Measurements from ENCODE around the gene CDKN2B.

DNA sequence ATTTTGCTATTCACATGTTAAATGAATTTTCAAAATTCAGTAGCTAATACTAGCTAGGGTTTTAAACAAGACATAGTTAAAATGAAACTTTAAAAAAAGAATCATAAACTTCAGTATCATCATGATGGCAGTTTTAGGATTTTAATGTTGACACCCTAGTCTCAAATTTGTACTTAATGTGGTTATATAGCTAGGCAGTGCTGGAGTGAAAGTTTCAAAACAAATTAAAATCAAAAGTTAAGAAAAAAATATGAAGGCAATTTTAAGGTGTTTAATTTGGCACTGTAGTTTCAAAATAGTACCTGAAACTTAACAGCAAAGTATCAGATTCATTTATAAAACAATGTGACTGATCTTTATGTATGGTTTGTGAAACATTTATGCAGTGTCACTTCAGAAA, 19.3 kb upstream of the CDKN2B start:
- TF ChIP-seq ZNF132 (tag by site-specific recombination; IDR thresholded peaks at IDR 0.05; ENCODE audit: borderline replicate concordance) (no peak), ZNF266 (tag by site-specific recombination; IDR thresholded peaks at IDR 0.05; ENCODE audit: low read depth) (no peak), ZNF23 (tag by site-specific recombination; IDR thresholded peaks at IDR 0.05; ENCODE audit: borderline replicate concordance) (no peak), ZNF292 (tag by site-specific recombination; IDR thresholded peaks at IDR 0.05; ENCODE audit: borderline replicate concordance, low read depth) (no peak), ZNF140 (tag by site-specific recombination; IDR thresholded peaks at IDR 0.05) (no peak), ZNF24 (tag by site-specific recombination; IDR thresholded peaks at IDR 0.05) (no peak), ZNF561 (tag by site-specific recombination; IDR thresholded peaks at IDR 0.05; ENCODE audit: borderline replicate concordance) (no peak)
- TF ChIP-seq, protein P1, sequence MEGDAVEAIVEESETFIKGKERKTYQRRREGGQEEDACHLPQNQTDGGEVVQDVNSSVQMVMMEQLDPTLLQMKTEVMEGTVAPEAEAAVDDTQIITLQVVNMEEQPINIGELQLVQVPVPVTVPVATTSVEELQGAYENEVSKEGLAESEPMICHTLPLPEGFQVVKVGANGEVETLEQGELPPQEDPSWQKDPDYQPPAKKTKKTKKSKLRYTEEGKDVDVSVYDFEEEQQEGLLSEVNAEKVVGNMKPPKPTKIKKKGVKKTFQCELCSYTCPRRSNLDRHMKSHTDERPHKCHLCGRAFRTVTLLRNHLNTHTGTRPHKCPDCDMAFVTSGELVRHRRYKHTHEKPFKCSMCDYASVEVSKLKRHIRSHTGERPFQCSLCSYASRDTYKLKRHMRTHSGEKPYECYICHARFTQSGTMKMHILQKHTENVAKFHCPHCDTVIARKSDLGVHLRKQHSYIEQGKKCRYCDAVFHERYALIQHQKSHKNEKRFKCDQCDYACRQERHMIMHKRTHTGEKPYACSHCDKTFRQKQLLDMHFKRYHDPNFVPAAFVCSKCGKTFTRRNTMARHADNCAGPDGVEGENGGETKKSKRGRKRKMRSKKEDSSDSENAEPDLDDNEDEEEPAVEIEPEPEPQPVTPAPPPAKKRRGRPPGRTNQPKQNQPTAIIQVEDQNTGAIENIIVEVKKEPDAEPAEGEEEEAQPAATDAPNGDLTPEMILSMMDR (tag by site-specific recombination; IDR thresholded peaks at IDR 0.05), result no peak
- TF ChIP-seq, protein P2, sequence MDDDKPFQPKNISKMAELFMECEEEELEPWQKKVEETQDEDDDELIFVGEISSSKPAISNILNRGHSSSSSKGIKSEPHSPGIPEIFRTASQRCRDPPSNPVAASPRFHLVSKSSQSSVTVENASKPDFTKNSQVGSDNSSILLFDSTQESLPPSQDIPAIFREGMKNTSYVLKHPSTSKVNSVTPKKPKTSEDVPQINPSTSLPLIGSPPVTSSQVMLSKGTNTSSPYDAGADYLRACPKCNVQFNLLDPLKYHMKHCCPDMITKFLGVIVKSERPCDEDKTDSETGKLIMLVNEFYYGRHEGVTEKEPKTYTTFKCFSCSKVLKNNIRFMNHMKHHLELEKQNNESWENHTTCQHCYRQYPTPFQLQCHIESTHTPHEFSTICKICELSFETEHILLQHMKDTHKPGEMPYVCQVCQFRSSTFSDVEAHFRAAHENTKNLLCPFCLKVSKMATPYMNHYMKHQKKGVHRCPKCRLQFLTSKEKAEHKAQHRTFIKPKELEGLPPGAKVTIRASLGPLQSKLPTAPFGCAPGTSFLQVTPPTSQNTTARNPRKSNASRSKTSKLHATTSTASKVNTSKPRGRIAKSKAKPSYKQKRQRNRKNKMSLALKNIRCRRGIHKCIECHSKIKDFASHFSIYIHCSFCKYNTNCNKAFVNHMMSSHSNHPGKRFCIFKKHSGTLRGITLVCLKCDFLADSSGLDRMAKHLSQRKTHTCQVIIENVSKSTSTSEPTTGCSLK (tag by site-specific recombination; IDR thresholded peaks at IDR 0.05), result no peak
- TF ChIP-seq, protein P3, sequence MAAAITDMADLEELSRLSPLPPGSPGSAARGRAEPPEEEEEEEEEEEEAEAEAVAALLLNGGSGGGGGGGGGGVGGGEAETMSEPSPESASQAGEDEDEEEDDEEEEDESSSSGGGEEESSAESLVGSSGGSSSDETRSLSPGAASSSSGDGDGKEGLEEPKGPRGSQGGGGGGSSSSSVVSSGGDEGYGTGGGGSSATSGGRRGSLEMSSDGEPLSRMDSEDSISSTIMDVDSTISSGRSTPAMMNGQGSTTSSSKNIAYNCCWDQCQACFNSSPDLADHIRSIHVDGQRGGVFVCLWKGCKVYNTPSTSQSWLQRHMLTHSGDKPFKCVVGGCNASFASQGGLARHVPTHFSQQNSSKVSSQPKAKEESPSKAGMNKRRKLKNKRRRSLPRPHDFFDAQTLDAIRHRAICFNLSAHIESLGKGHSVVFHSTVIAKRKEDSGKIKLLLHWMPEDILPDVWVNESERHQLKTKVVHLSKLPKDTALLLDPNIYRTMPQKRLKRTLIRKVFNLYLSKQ (tag by site-specific recombination; IDR thresholded peaks at IDR 0.05; ENCODE audit: borderline replicate concordance), result no peak
- TF ChIP-seq, protein P4, sequence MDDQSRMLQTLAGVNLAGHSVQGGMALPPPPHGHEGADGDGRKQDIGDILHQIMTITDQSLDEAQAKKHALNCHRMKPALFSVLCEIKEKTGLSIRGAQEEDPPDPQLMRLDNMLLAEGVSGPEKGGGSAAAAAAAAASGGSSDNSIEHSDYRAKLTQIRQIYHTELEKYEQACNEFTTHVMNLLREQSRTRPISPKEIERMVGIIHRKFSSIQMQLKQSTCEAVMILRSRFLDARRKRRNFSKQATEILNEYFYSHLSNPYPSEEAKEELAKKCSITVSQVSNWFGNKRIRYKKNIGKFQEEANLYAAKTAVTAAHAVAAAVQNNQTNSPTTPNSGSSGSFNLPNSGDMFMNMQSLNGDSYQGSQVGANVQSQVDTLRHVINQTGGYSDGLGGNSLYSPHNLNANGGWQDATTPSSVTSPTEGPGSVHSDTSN (CRISPR knock-in tag; IDR thresholded peaks at IDR 0.05), result no peak
